Stimulated activated memory B cell treated with anti-CD40 and anti-IgM and Interleukin-4, amounts not matched to agents 10 μg/mL and 1 μg/mL and 100 μg/mL, for 72 hours (primary cell): ENCODE data around the gene MFN2.

Experiments
- ATAC-seq: fragments of 150-1000 bp; cut with Tn5 transposase; 2 replicates; pipeline ENCODE4 v1.10.0; 2021
- H3K27ac Mint-ChIP-seq: one replicate; pipeline ENCODE4 v1.8.0; 2022; ENCODE audit warnings: mild to moderate bottlenecking, mixed read lengths
- H3K27me3 Mint-ChIP-seq: one replicate; pipeline ENCODE4 v1.8.0; 2022; ENCODE audit warnings: mixed read lengths
- H3K36me3 Mint-ChIP-seq: one replicate; pipeline ENCODE4 v1.8.0; 2022; ENCODE audit warnings: mixed read lengths
- H3K4me1 Mint-ChIP-seq: one replicate; pipeline ENCODE4 v1.8.0; 2022; ENCODE audit warnings: mixed read lengths
- H3K4me3 Mint-ChIP-seq: one replicate; pipeline ENCODE4 v1.8.0; 2022; ENCODE audit warnings: mild to moderate bottlenecking, moderate library complexity, mixed read lengths
- H3K9me3 Mint-ChIP-seq: one replicate; pipeline ENCODE4 v1.8.0; 2022; ENCODE audit warnings: mixed read lengths

The MFN2 gene

GRCh38 chr1:12053752-12054548 is 73.7 kb downstream of the MFN2 start:
- Mint-ChIP-seq H3K4me1 (peaks cover 70% of the 10 kb centered on the region), H3K4me3 (no peak overlapping the region), H3K9me3 (no peaks in the 10 kb centered on the region), H3K27ac (peak overlapping the region; percentile 92), H3K27me3 (no peaks in the 10 kb centered on the region), H3K36me3 (no peaks in the 10 kb centered on the region)
- peak; percentile 2 for ATAC-seq

GRCh38 chr1:12055259-12055658 is 75.0 kb downstream of the MFN2 start:
- H3K4me1 Mint-ChIP-seq = peaks cover 81% of the 10 kb centered on the region
- H3K4me3 Mint-ChIP-seq = no peak overlapping the region
- ATAC-seq = no peak
- no peaks in the 10 kb centered on the region for H3K36me3 Mint-ChIP-seq
- no peaks in the 10 kb centered on the region for H3K9me3 Mint-ChIP-seq
- peak overlapping the region; percentile 40 for H3K27ac Mint-ChIP-seq
- H3K27me3 Mint-ChIP-seq = peaks cover 4% of the 10 kb centered on the region

- peaks cover 80% of the 10 kb centered on the region for H3K4me1 Mint-ChIP-seq
- H3K4me3 Mint-ChIP-seq = no peak overlapping the region
- H3K27me3 Mint-ChIP-seq = peaks cover 6% of the 10 kb centered on the region
- H3K9me3 Mint-ChIP-seq = no peaks in the 10 kb centered on the region
- ATAC-seq = no peak
- peak overlapping the region; percentile 75 for H3K27ac Mint-ChIP-seq
- H3K36me3 Mint-ChIP-seq = no peaks in the 10 kb centered on the region
Observed at GRCh38 chr1:12056331-12056841, 76.1 kb downstream of the MFN2 start.

- Mint-ChIP-seq H3K27ac (peak overlapping the region; percentile 75), H3K36me3 (no peaks in the 10 kb centered on the region), H3K9me3 (no peaks in the 10 kb centered on the region), H3K4me1 (peaks cover 70% of the 10 kb centered on the region), H3K4me3 (peak overlapping the region; percentile 19), H3K27me3 (peaks cover 14% of the 10 kb centered on the region)
- peak; percentile 67 for ATAC-seq
Observed at GRCh38 chr1:12057382-12057781, 77.1 kb downstream of the MFN2 start.

- no peaks in the 10 kb centered on the region for H3K36me3 Mint-ChIP-seq
- H3K9me3 Mint-ChIP-seq = no peaks in the 10 kb centered on the region
- H3K4me3 Mint-ChIP-seq = no peak overlapping the region
- H3K4me1 Mint-ChIP-seq = peaks cover 68% of the 10 kb centered on the region
- no peak for ATAC-seq
- H3K27me3 Mint-ChIP-seq = peaks cover 19% of the 10 kb centered on the region
- no peak overlapping the region for H3K27ac Mint-ChIP-seq
Observed at GRCh38 chr1:12057940-12058687, 77.9 kb downstream of the MFN2 start.

GRCh38 chr1:12059226-12059625 is 79.0 kb downstream of the MFN2 start:
- ATAC-seq = no peak
- Mint-ChIP-seq H3K4me3 (peak overlapping the region; percentile 8), H3K36me3 (no peaks in the 10 kb centered on the region), H3K9me3 (no peaks in the 10 kb centered on the region), H3K4me1 (peaks cover 65% of the 10 kb centered on the region), H3K27me3 (peaks cover 30% of the 10 kb centered on the region), H3K27ac (peak overlapping the region; percentile 18)

GRCh38 chr1:12059722-12060464 is 79.6 kb downstream of the MFN2 start:
- Mint-ChIP-seq H3K27ac (peak overlapping the region; percentile 18), H3K36me3 (no peaks in the 10 kb centered on the region), H3K4me3 (peak overlapping the region; percentile 8), H3K4me1 (peaks cover 65% of the 10 kb centered on the region), H3K9me3 (no peaks in the 10 kb centered on the region), H3K27me3 (peaks cover 37% of the 10 kb centered on the region)
- ATAC-seq = peak; percentile 84

- no peaks in the 10 kb centered on the region for H3K9me3 Mint-ChIP-seq
- H3K27me3 Mint-ChIP-seq = peaks cover 38% of the 10 kb centered on the region
- no peak for ATAC-seq
- no peaks in the 10 kb centered on the region for H3K36me3 Mint-ChIP-seq
- H3K27ac Mint-ChIP-seq = no peak overlapping the region
- H3K4me3 Mint-ChIP-seq = no peak overlapping the region
- H3K4me1 Mint-ChIP-seq = peaks cover 63% of the 10 kb centered on the region
Observed at GRCh38 chr1:12060500-12060899, 80.3 kb downstream of the MFN2 start.
